ENCODE results near the gene RBX1. TPM values are rescaled to one million over a fixed set of nuclear protein-coding genes. Genes with fewer than 3 reads are reported as not detected.
"Not testable (repeated sequence)": the region's sequence is repeated elsewhere in the genome, so short reads cannot be mapped to it uniquely, and the experiment has no call there.

RBX1 gene
- total RNA-seq, 1 donor from 2014 or later: 81.3 TPM

- peak; percentile 25 to 54 for DNase-seq (ENCODE audit: low read depth in 2 of 2)
These were observed 16.1 kb downstream of the RBX1 start for GRCh38 chr22:40967111-40967760.

- DNase-seq (ENCODE audit: low read depth in 2 of 2): no peak
These were observed 21.4 kb downstream of the RBX1 start for GRCh38 chr22:40972587-40972986.

- no peak for DNase-seq (ENCODE audit: low read depth in 2 of 2)
These were observed 22.0 kb downstream of the RBX1 start for GRCh38 chr22:40973144-40973543.

DNA sequence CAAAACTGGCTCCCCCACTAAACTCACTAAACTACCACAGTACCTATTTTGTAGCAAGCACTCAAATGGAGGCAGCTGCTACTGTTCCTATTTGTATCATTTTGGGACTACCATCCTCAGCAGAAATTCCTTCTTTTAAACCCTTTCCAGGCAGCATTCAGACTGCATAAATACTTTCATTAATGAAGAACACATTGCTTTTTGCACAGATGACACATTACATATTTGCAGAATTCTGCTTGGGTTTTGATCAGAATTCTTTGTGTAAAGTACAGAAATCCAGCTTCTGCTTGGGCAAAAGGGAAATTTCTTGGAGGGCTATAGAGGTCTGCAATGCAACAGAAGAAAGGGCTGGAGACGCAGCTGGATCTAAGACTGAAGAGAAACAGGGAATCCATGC lies 24.2 kb downstream of the RBX1 start:
- DNase-seq (ENCODE audit: low read depth in 2 of 2): no peak

DNA sequence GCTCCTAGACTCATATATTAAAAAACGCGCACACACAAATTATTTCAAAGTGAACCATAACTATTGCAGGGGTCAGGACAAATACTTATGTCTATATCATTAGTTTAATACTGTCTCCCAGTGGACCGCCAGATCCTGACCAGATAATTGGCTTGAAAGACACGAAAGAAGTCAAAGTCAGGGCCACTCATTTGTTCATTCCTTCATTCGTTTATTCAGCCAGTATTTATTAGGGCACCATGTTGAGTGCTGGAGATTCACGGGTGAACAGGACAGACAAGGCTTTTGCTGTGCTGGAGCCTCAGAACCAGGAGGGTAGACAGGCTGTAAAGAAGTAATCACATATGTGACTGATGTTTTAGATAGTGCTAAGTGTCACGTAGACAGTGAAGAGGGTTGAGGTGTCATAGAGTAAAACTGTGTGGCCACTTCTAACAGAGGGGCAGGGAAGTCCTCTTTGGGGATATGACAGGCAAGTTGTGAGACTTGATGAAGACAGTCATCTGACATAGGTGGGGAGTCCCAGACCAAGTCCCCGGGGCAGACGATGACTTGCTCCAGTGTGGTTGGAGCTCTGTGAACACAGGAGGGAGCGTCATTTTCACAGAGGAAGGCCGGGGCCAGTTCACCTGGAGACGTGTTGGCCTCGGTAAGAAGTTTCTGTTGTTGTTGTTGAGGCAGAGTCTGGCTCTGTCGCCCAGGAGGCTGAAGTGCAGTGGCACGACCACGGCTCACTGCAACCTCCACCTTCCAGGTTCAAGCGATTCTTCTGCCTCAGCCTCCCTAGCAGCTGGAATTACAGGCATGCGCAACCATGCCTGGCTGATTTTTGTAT lies 25.9 kb downstream of the RBX1 start:
- no peak for DNase-seq (ENCODE audit: low read depth in 2 of 2)

GRCh38 chr22:40979198-40979597 lies 28.0 kb downstream of the RBX1 start:
- DNase-seq (ENCODE audit: low read depth in 2 of 2): no peak

DNA sequence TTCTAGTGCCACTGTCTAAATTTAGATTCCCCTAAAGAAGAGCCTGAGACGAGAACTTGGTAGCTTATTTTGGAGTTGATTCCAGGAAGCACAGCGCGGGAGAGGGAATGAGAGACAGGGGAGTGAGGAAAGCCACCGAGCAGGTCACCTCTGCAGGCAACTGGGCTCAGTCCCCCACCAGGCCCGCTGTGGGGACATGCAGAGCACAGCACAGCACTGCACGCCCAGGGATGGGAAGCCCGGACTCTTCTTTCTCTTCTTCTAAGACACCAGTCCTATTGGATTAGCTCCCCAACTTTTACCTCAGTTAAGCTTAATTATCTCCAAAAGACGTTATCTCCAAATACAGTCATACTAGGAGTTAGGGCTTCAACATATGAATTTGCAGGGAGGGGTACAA lies 28.7 kb downstream of the RBX1 start:
- no peak for DNase-seq (ENCODE audit: low read depth in 2 of 2)

DNA sequence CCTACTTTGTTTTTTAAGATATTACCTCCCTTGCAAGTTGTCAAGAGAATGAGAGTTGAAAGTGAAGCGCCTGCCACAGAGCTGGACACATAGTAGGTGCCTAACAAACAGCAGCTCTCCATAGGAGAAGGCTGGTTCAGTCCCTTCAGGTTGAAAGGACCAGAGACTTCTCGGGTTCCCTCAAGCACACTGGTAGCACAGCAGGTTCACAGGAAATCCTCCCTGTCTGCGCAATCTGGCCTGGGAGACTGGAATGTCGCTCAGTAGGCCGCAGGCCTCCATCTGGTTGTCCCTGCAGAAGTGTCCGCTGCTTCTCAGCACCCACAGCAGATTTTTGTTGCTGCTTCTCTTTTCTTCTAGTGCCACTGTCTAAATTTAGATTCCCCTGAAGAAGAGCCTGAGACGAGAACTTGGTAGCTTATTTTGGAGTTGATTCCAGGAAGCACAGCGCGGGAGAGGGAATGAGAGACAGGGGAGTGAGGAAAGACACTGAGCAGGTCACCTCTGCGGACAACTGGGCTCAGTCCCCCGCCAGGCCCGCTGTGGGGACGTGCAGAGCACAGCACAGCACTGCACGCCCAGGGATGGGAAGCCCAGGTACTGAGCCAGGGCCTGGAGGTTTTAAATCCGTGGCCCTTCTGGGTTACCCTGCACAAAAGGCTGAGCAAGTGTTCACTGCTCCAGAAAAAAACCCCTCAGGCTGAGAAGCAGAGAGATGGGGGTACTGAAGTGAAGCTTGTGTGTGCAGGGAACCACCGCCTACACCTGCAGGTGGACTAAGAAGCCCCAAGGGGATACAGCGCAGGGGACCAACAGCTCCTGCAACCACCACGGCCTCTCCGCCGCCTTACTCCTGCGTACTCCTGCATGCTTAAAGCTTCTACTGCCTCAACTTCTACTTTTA lies 31.6 kb downstream of the RBX1 start:
- DNase-seq (ENCODE audit: low read depth in 2 of 2): no peak

DNA sequence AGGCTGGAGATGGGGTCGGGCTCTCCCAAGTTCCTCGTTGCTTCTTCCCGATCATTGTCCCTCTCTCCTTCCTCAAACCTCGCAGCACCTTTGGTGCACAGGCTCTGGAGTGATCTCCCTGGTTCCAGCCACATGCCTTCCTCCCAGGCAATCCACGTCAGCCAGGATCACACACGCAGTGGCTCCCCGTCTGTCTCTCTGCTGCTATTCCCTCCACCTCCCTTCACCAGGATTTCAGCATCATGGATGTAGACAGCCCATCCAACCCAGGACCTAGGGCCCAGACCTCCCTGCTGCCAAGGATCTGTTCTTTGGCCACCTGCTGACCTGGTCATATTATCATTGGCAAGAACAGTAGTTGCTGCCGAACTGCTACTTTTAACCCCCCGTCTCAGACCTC lies 40.1 kb downstream of the RBX1 start:
- DNase-seq (ENCODE audit: low read depth in 2 of 2): no peak

GRCh38 chr22:40995821-40996220 lies 44.6 kb downstream of the RBX1 start:
- no peak for DNase-seq (ENCODE audit: low read depth in 2 of 2)

GRCh38 chr22:40997520-40997919 lies 46.3 kb downstream of the RBX1 start:
- no peak for DNase-seq (ENCODE audit: low read depth in 2 of 2)

DNA sequence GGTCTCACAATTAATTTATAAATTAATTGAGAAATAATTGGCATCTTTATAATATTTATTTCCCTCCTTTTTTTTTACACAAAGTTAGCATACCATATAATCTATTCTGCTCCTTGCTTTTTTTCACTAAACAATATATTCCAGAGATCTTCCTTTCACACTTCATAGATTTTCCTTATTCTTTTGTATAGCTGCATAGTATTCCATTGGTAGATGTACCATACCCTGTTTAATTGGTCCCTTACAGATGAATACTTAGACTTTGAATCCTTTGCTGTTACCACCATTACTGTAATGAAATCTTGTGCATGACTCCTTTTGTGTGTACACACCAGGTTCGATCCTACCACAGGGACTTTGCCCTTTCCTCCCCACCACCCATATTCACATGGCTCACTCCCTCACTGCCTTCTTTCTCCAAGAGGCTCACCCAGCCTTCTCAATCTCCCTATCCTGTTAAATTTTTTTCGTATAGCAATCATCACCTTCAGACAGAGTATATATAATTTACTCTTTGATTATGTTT lies 48.9 kb downstream of the RBX1 start:
- DNase-seq (ENCODE audit: low read depth in 2 of 2): no peak

DNA sequence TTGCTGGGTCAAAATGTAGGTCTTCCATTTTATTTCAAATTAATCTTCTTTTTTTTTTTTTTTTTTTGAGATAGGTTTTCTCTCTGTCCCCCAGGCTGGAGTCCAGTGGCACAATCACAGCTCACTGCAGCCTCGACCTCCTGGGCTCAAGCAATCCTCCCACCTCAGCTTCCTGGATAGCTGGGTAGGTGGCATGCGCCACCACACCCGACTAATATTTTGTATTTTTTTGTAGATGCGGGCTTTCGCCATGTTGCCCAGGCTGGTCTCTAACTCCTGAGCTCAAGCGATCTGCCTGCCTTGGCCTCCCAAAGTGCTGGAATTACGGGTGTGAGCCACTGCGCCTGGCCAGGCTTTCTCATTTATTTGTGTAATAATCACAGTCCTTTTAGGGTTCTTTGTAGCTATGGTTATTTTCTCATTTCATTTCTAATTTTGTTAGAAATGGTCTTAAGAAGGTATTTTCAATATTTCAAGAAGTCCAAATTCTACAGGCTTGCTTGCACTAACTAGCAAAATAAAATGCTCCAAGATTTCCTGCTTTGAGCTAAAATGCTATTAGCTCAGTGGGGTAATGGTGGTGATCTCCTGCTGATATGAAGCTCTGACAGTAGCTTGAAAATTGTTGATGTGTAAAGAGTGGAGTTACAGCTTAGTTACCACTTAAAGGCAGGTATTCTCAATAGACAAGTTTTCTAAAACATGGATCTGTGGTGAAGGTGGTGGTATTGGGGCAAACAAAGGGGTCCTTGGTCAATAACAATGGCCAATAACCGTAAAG lies 50.0 kb downstream of the RBX1 start:
- DNase-seq (ENCODE audit: low read depth in 2 of 2): no peak

DNA sequence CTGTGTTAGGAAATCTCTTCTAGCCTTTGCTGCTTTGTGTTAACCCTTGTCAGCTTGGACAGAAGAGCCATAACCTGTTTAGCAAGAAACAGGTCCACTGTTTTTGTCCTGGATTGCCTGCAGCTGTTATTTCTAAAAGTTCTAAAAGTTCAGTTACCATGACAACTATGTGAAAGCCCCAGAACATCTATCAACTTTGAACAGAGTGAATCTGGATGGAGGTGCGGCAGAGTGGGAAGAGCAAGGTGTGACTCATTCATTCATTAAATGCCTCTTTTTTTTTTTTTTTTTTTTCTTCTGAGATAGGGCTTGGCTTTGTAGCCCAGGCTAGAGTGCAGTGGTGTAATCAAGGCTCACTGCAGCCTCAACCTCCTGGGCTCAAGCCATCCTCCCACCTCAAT lies 50.5 kb downstream of the RBX1 start:
- DNase-seq (ENCODE audit: low read depth in 2 of 2): peak in 1 of 2 donors; percentile 9

DNA sequence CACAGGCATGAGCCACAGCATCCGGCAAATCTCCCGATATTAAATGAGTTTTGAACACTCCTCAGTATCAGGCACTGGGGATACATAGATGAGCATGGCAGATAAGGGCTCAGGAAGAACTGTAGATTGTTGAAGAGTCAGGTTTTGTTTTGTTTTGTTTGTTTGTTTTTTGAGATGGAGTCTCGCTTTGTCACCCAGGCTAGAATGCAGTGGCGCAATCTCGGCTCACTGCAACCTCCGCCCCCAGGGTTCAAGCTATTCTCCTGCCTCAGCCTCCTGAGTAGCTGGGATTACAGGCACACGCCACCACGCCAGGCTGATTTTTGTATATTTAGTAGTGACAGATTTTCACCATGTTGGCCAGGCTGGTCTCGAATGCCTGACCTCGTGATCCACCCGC lies 51.2 kb downstream of the RBX1 start:
- DNase-seq (ENCODE audit: low read depth in 2 of 2): not testable (repeated sequence)

GRCh38 chr22:41003066-41003465 lies 51.9 kb downstream of the RBX1 start:
- no peak for DNase-seq (ENCODE audit: low read depth in 2 of 2)

- no peak for DNase-seq (ENCODE audit: low read depth in 2 of 2)
These were observed 52.8 kb downstream of the RBX1 start for GRCh38 chr22:41003976-41004375.

- DNase-seq (ENCODE audit: low read depth in 2 of 2): no peak
These were observed 58.2 kb downstream of the RBX1 start for GRCh38 chr22:41009222-41009948.

GRCh38 chr22:41015003-41015402 lies 63.8 kb downstream of the RBX1 start:
- no peak for DNase-seq (ENCODE audit: low read depth in 2 of 2)

- no peak for DNase-seq (ENCODE audit: low read depth in 2 of 2)
These were observed 70.0 kb downstream of the RBX1 start for GRCh38 chr22:41021061-41021612.

Data from lung microvascular endothelial cell (primary cell).